Daoy (cell line): ENCODE measurements around the gene NANOS3. TPM values are rescaled to one million over a fixed set of nuclear protein-coding genes. Genes with fewer than 3 reads are reported as not detected.

Source experiments
- DNase-seq: peaks from one replicate; pipeline ENCODE4 v3.0.0-alpha.2; 2015; ENCODE audit warnings: low read depth
- total RNA-seq: library from RNA; depleted of rRNA; stranded (reverse); fragments of >200 nt; shearing (Covaris generic); gene quantifications from 2 replicates; pipeline ENCODE4 v1.2.3, GENCODE V29; 2014; rRNA removed

Gene NANOS3
- total RNA-seq: 1.6 TPM in 1 of 2 replicates, not detected in the other

GRCh38 chr19:13876834-13877233, at the start of gene NANOS3:
TSS of gene NANOS3 (plus strand) at chr19:13877134. CDS start at chr19:13877249, 115 bp downstream.
- DNase-seq: no peak

DNA sequence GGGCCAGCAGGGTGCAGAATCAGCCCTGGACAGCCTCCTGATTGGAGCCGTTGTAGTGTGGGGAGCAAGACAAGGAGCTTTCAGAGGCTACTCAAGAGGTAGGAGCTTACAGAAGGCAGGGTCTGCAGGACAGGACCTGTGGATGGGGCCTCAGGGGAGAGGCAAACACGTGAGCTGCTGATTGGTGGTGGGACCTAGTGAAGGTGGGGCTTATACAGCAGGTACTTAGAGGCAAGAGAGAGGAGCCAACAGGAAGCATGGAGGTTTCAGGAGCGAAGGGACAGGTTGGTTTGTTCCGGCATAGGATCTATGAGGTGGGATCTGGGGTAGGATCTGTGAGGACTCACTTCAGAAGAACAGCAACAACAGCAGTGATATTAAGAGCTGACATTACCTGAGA, 49.3 kb upstream of the NANOS3 start:
- peak; percentile 11 for DNase-seq

- no peak for DNase-seq
Measured at GRCh38 chr19:13830114-13830740, 46.7 kb upstream of the NANOS3 start.

GRCh38 chr19:13830741-13831536, 46.0 kb upstream of the NANOS3 start:
- DNase-seq: no peak

GRCh38 chr19:13831537-13832467, 45.1 kb upstream of the NANOS3 start:
- DNase-seq: no peak

DNA sequence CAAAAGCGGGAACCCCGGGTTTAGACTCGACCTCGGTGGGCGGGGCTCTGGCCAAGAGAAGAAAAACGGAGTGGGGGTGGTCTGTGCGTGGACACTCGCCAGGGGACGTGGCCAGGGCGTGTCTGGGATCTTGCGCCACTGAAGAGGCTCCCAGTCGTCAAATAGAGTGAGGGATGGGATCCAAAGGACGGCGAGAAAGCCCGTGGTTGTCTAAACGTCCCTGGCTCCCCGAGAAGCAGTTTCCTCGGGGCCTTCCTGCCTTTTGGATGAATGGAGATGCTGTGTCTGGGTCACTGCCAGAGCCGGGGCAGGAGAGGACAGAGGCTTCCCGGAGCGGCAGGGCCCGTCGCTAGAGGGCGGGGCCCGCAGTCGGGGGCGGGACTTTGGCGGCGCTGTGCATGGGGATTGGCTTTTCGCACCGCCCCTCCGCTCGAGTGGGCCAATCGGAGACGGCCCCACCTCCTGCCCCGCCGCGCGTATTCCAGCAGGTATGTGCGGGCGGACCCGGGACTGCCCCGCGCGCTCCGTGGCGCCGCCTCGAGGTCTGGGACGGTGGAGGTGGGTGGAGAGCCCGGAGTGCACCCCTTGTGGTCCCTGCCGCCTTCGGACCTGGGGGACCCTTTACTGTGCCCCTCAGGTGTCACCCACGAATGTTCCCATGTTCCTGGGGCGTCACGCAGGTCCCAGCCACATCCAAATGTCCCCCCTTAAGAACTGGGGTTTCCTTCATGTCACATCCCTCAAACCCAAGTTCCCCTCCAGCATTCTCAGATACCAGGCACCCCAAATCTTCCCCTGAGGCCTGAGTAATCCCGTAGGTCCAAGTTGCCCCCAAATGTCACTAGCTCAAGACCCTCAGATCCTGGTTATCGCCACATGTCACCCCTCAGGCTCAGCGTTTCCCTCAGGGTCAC, 43.3 kb upstream of the NANOS3 start:
- DNase-seq: peak; percentile 97

- DNase-seq: peak; percentile 66
Measured at GRCh38 chr19:13834244-13835069, 42.5 kb upstream of the NANOS3 start.

DNA sequence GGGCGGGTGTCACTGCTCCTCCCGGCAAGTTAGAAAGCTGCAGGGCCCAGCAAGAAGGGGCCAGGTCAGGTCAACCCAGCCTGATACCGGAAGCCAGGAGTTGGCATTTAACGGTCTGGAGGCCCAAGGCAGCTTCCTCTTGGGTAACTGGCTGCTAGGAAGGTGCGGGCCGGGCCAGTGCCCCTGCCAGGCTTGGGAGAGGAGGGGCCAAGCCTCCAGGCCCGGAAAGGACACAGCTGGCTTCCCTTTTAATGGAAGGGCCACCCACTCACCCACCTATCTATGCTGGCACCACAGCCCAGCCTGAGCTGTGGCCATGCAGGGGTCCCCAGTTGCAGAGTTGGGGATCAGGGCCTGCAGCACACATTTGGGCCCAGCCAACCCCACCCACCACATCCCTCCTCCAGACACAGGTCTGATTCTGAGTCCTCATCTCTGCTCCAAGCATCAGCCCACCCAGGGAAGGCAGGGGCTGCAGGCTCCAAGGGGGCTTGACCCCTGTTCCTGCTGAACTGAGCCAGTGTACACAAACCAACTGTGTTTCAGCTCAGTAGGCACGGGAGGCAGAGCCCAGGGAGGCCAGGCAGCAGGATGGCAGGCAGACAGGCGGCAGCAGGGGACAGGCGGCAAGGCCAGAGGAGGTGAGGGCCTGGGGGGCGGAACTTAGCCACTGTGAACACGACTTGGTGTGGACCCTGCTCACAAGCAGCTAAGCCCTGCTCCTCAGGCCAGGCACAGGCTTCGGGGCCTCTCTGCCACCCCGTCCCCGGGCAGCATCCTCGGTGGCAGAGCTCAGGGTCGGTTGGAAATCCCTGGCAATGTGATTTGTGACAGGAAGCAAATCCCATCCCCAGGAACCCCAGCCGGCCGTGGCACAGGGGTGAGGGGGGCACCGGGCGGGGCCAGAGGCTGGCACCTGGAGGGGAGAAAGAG, 40.9 kb upstream of the NANOS3 start:
- DNase-seq: peak; percentile 39

DNA sequence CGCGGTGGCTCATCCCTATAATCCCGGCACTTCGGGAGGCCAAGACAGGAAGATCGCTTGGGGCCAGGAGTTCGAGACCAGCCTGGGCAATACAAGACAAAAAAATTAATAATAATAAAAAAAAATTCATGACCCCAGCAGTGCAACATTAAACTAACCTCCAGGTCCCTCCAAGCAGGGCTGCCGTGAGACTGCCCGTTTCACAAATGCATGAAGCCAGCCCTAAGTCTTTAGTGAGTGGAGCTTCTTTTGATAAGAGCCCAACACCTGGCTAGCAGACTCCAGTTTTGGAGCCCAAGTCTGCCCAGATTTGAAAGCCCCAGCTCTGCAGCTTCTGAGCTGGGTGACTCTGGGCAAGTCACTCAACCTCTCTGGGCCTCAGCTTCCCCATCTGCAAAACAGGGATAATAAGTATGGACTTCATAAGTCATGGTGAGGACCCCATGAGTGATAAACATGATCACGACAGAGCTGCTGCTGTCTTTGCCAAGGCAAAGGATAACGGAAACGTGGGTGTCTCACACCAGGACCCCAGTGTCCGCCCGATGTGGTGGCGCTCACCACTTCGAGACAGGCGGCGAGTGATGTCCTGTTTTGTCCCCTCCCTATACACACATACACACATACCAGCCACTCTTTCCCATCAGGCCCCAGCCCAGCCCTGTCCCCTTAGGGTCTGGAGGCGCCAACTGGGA, 38.4 kb upstream of the NANOS3 start:
- no peak for DNase-seq

GRCh38 chr19:13839130-13839937, 37.6 kb upstream of the NANOS3 start:
- DNase-seq: peak; percentile 98

- no peak for DNase-seq
Measured at GRCh38 chr19:13839938-13840304, 37.0 kb upstream of the NANOS3 start.

DNA sequence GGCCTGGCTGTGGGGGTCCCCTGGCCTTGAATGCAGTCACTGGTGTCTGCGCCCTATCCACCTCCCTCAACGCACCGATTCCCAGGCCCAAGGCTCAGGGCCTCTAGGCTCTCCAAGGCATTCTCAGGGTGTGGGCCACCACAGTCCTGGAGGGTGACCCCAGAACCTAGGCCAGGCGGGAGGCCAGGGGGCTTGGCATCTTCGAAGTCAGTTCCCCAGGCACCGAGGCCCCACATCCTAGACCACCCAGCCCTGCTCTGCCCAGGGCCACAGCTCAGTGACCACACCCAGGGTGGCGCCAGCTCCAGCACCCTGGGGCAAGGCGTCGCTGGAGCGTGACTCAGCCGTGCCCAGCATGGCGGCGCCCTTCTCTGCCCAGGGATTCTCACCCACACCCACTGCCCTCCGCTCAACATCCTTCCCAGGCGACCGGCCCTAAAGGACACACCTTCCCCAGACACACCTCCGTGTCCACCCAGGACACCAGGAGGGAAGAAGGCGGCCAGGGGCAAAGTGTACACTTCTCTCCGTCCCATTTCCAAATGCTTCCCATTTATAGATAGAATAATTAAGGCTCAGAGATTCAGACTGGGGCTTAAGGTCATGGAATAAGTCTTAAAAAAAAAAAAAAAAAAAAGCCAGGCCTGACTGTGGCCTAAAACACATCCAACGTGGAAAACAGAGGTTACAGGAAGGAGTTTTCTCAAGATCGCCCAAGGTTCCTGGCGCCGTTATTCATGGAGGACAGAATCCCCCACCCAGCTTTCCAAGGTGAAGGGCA, 36.4 kb upstream of the NANOS3 start:
- peak; percentile 92 for DNase-seq

- DNase-seq: peak; percentile 70
Measured at GRCh38 chr19:13841086-13841961, 35.6 kb upstream of the NANOS3 start.

DNA sequence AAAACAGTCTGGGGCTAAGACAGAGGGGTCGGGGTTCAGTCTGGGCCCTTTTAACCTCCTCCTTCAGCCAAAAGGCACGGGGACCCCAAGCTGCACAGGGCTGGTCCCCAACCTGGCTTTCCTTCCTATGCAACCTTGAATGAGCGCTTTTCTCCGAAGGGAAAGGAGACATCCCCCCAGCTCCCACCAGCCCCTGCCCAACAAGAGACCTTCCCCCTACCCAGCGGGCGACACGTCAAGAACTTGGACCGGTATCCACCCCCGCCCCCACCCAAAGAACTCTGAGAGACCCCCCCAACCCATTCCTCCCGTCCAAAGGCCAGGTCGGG, 35.0 kb upstream of the NANOS3 start:
- DNase-seq: peak; percentile 24

DNA sequence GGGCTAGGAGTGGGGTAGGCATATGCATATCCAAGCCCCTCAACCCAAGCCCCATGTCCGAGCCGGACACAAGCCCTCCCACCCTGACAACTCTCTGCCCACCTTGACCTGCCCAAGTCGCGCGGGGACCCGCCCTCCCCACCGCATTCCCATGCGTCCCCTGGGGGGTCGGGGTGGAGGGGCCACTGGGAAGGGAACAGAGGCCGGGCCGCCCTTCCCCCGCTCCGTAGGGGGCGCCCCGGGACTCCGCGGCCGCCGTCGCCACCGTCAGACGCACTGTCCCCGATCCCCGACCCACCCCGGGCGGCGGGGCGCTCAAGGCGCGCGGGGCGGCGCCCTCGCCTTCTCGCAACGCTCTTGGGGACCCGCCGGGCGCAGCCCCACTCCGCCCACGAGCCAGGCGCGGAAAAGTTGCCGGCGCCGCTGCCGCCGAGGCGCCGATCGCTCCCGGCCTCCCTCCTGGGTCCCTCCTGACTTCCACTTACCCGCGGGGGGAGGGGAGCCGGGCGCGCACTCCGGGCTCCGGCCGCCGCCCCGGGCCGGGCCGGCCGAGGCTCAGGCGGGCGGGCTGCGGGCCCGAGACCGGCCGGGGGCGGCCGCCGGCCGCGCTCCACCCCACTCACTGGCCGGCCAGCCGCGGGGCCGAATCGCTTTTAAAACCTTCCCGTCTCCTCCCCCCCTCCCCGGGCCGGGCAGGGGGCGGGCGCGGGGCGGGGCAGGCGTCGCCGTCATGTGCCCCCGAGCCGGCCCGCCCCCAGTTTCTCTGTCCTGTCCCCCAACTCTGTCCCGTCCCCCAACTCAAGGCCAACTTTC, 34.4 kb upstream of the NANOS3 start:
- peak; percentile 87 for DNase-seq
